Neural progenitor cell (in vitro differentiated cells): ENCODE measurements around the gene IQGAP2.

Experiments
- EZH2phosphoT487 ChIP-seq: fragments of 200-600 bp; sonication (generic); IDR thresholded peaks from 2 replicates; pipeline ENCODE4 v1.6.1; 2017; ENCODE audit warnings: antibody characterized with exemption
- TF ChIP-seq, protein P1 (sequence below): fragments of 200-600 bp; sonication (generic); IDR thresholded peaks from 2 replicates; pipeline ENCODE4 v1.5.1; 2017; ENCODE audit warnings: antibody characterized with exemption, mild to moderate bottlenecking

DNA sequence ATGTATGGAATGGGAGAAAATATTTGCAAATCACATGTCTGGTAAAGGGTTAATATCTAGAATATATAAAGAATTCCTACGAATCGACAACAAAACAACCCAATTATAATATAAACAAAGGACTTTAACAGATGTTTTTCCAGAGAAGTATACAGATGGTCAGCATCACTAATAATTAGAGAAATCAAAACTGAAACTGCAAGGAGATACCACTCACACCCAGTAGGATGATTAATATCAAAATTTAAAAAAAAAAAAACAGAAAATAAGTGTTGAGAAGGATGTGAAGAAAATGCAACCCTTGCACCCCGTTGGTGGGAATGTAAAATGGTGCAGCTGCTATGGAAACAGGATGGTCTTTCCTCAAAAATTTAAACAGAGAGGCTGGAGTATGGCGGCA is 278.2 kb downstream of the IQGAP2 start:
- TF ChIP-seq, protein P1, sequence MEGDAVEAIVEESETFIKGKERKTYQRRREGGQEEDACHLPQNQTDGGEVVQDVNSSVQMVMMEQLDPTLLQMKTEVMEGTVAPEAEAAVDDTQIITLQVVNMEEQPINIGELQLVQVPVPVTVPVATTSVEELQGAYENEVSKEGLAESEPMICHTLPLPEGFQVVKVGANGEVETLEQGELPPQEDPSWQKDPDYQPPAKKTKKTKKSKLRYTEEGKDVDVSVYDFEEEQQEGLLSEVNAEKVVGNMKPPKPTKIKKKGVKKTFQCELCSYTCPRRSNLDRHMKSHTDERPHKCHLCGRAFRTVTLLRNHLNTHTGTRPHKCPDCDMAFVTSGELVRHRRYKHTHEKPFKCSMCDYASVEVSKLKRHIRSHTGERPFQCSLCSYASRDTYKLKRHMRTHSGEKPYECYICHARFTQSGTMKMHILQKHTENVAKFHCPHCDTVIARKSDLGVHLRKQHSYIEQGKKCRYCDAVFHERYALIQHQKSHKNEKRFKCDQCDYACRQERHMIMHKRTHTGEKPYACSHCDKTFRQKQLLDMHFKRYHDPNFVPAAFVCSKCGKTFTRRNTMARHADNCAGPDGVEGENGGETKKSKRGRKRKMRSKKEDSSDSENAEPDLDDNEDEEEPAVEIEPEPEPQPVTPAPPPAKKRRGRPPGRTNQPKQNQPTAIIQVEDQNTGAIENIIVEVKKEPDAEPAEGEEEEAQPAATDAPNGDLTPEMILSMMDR, result no peak
- no peak for TF ChIP-seq EZH2phosphoT487
